PC-3 (cell line): ENCODE results near the gene STRN4. TPM values are rescaled to one million over a fixed set of nuclear protein-coding genes. Genes with fewer than 3 reads are reported as not detected.

Experiments
- ATAC-seq: fragments of 200-7000 bp; cut with Tn5 transposase; 2 replicates; pipeline ENCODE4 v1.9.1; 2020; ENCODE audit warnings: mild to moderate bottlenecking, moderate library complexity
- BruUV-seq: library from RNA; stranded (reverse); fragments of 400-500 nt; replicated peaks from 2 replicates; lab custom pipeline; 2021; lab: Mats Ljungman, UMichigan
- CTCF ChIA-PET: fragments of 300-600 bp; sonication (Branson Sonifier 250); formaldehyde crosslinking; loops from one replicate; lab custom pipeline; 2022; ENCODE audit warnings: antibody characterized with exemption; lab: Charles Lee
- POLR2A ChIA-PET: fragments of 300-600 bp; sonication (Branson Sonifier 250); formaldehyde crosslinking; loops from one replicate; lab custom pipeline; 2022; ENCODE audit warnings: antibody characterized with exemption; ENCODE audit not compliant: unreplicated experiment; lab: Charles Lee
- DNase-seq: peaks from one replicate; pipeline ENCODE4 v3.0.0-alpha.2; 2015
- H2AFZ ChIP-seq: fragments of 300-600 bp; sonication (generic); 2 replicates; pipeline ENCODE4 v1.6.0; 2016; ENCODE audit warnings: antibody characterized with exemption, low read length
- H3F3A ChIP-seq: fragments of 300-600 bp; sonication (generic); one replicate; pipeline ENCODE4 v1.6.0; 2017; ENCODE audit warnings: antibody characterized with exemption, low read length, control low read depth, mild to moderate bottlenecking; ENCODE audit not compliant: unreplicated experiment
- H3K27ac ChIP-seq: fragments of 300-600 bp; sonication (generic); 2 replicates; pipeline ENCODE4 v1.5.1; 2016; ENCODE audit warnings: mild to moderate bottlenecking, low read length
- H3K27me3 ChIP-seq: fragments of 300-600 bp; sonication (generic); 2 replicates; pipeline ENCODE4 v1.6.1; 2016; ENCODE audit warnings: low read length, mixed read lengths
- H3K36me3 ChIP-seq: fragments of 300-600 bp; sonication (generic); 2 replicates; pipeline ENCODE4 v1.6.1; 2016; ENCODE audit warnings: low read depth, mixed run types, low read length, mixed read lengths
- H3K4me1 ChIP-seq: fragments of 300-600 bp; sonication (generic); 2 replicates; pipeline ENCODE4 v1.5.1; 2016; ENCODE audit warnings: low read length; ENCODE audit not compliant: insufficient read depth
- H3K4me2 ChIP-seq: fragments of 300-600 bp; sonication (generic); 2 replicates; pipeline ENCODE4 v1.6.0; 2016; ENCODE audit warnings: low read length
- H3K4me3 ChIP-seq: fragments of 300-600 bp; sonication (generic); 2 replicates; pipeline ENCODE4 v1.5.1; 2016; ENCODE audit warnings: mild to moderate bottlenecking, low read length, mixed read lengths
- H3K79me2 ChIP-seq: fragments of 300-600 bp; sonication (generic); 2 replicates; pipeline ENCODE4 v1.6.1; 2017; ENCODE audit warnings: low read length, mixed read lengths
- H3K9ac ChIP-seq: fragments of 300-600 bp; sonication (generic); 2 replicates; pipeline ENCODE4 v1.6.0; 2016; ENCODE audit warnings: mild to moderate bottlenecking, low read length
- H3K9me2 ChIP-seq: fragments of 300-600 bp; sonication (generic); replicated peaks from 2 replicates; pipeline ENCODE4 v1.6.1; 2016; ENCODE audit warnings: mixed run types, low read length, mixed read lengths
- H3K9me3 ChIP-seq: fragments of 300-600 bp; sonication (generic); 2 replicates; pipeline ENCODE4 v1.6.1; 2016; ENCODE audit warnings: low read length, mixed read lengths
- H4K20me1 ChIP-seq: fragments of 300-600 bp; sonication (generic); 2 replicates; pipeline ENCODE4 v1.6.1; 2016; ENCODE audit warnings: low read length, mixed read lengths
- EZH2 ChIP-seq: fragments of 300-600 bp; sonication (generic); IDR thresholded peaks from one replicate; pipeline ENCODE4 v1.6.1; 2017; ENCODE audit warnings: antibody characterized with exemption, mild to moderate bottlenecking, low read length; ENCODE audit not compliant: unreplicated experiment
- EZH2phosphoT487 ChIP-seq: fragments of 300-600 bp; sonication (generic); IDR thresholded peaks from 2 replicates; pipeline ENCODE4 v1.6.1; 2018; ENCODE audit warnings: mild to moderate bottlenecking, antibody characterized with exemption, low read length, borderline replicate concordance
- intact Hi-C: fragments of 100-400 bp; cut with micrococcal nuclease; formaldehyde crosslinking; loops from 2 replicates; pipeline ENCODE4 v1.9.0; 2023
- total RNA-seq: library from RNA; depleted of rRNA; stranded (reverse); fragments of >200 nt; gene quantifications from 2 replicates; pipeline ENCODE4 v1.2.3, GENCODE V29; 2014
- TF ChIP-seq, protein P1 (sequence below): fragments of 300-600 bp; sonication (generic); conservative IDR thresholded peaks from 2 replicates; pipeline ENCODE4 v1.5.1; 2017; ENCODE audit warnings: antibody characterized with exemption, low read depth, mild to moderate bottlenecking, low read length

STRN4 gene
- total RNA-seq, 1 experiment from 2014 or later, result 62.7 TPM

DNA sequence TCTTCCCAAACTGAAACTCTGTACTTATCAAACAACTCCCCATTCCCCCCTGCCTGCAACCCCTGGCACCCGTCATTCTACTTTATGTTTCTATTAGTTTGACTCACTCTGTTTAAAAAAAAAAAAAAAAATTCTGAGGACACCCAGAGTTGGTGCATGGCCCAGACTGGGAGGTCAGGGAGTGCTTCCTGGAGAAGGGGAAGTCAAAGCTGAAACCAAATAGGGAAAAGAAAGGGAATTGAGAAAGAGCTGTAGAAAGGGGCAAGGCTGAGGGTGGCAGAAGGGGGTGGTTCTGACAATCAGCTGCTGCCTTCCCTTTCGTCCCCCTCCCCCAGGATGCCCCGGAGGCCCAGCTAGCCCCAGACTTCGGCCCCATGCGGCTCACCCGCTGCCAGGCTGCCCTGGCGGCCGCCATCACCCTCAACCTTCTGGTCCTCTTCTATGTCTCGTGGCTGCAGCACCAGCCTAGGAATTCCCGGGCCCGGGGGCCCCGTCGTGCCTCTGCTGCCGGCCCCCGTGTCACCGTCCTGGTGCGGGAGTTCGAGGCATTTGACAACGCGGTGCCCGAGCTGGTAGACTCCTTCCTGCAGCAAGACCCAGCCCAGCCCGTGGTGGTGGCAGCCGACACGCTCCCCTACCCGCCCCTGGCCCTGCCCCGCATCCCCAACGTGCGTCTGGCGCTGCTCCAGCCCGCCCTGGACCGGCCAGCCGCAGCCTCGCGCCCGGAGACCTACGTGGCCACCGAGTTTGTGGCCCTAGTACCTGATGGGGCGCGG lies 9.0 kb upstream of the STRN4 start:
- Histone ChIP-seq H3K4me1 (no peaks in the 10 kb centered on the region), H3K79me2 (no peaks in the 10 kb centered on the region), H3K36me3 (no peaks in the 10 kb centered on the region), H4K20me1 (no peaks in the 10 kb centered on the region), H2AFZ (no peak overlapping the region), H3K9ac (no peak overlapping the region), H3K9me3 (no peaks in the 10 kb centered on the region), H3K4me2 (no peak overlapping the region), H3K9me2 (no peaks in the 10 kb centered on the region), H3F3A (no peaks in the 10 kb centered on the region), H3K27me3 (no peaks in the 10 kb centered on the region), H3K4me3 (no peak overlapping the region), H3K27ac (no peak overlapping the region)
- POLR2A ChIA-PET, result no interaction called here
- DNase-seq (no peak), ATAC-seq (no peak; the same call in 1 of the 2 replicates)
- intact Hi-C loops, result no loop called here
- BruUV-seq, result no TSS peak
- CTCF ChIA-PET, result no interaction called here
- TF ChIP-seq EZH2phosphoT487 (no peak), EZH2 (no peak)
- TF ChIP-seq, protein P1, sequence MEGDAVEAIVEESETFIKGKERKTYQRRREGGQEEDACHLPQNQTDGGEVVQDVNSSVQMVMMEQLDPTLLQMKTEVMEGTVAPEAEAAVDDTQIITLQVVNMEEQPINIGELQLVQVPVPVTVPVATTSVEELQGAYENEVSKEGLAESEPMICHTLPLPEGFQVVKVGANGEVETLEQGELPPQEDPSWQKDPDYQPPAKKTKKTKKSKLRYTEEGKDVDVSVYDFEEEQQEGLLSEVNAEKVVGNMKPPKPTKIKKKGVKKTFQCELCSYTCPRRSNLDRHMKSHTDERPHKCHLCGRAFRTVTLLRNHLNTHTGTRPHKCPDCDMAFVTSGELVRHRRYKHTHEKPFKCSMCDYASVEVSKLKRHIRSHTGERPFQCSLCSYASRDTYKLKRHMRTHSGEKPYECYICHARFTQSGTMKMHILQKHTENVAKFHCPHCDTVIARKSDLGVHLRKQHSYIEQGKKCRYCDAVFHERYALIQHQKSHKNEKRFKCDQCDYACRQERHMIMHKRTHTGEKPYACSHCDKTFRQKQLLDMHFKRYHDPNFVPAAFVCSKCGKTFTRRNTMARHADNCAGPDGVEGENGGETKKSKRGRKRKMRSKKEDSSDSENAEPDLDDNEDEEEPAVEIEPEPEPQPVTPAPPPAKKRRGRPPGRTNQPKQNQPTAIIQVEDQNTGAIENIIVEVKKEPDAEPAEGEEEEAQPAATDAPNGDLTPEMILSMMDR, result no peak

DNA sequence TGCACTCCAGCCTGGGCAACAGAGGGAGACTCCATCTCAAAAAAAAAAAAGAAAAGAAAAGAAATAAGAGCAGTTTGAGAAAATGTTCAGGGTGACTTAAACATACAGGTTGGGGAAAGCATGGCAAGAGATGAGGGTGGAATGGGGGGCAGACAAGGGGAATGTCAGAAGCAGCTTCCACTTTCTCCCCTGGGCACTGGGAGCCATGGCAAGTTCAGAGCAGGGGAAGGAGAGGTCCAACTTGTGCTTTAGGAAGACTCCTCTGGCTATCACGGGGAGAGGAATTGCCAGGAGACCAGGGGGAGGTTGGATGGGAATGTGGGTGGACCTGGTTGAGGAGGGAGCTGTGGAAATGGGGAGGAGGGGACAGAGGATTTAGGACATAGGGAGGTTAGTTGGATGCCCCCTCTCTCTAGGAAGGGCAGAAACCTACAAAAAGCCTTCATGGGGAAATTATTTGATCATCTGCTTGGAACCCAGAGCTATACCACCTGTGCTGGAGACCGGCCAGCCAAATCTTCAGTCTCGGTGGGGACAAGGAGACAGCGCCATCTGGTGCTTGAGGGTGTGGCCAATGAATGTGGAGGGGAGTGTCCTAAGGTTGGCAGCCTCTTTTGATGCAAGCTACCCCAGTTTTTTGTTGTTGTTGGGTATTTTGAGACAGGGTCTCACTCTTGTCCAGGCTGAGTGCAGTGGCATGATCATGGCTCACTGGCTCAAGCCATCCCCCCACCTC lies 7.3 kb upstream of the STRN4 start:
- Histone ChIP-seq H3K79me2 (no peaks in the 10 kb centered on the region), H3K36me3 (no peaks in the 10 kb centered on the region; the same call in 1 of the 2 replicates), H3F3A (no peaks in the 10 kb centered on the region), H4K20me1 (no peaks in the 10 kb centered on the region), H3K9me3 (no peaks in the 10 kb centered on the region), H3K4me1 (no peaks in the 10 kb centered on the region), H3K27ac (no peak overlapping the region), H3K9ac (no peak overlapping the region), H3K9me2 (no peaks in the 10 kb centered on the region), H3K4me3 (no peak overlapping the region), H3K27me3 (no peaks in the 10 kb centered on the region), H3K4me2 (no peak overlapping the region), H2AFZ (no peak overlapping the region)
- ATAC-seq, result no peak
- ChIA-PET CTCF (interaction anchor here (0.7 to 0.8 kb wide), 3 partner anchors 20 to 136 kb away, joined by 3 to 4 read pairs (median 4); no protein-coding TSS in a partner anchor), POLR2A (no interaction called here)
- intact Hi-C loops, result no loop called here
- BruUV-seq, result no TSS peak
- TF ChIP-seq, protein P1, result peak; percentile 63
- no peak for TF ChIP-seq EZH2phosphoT487
- DNase-seq, result peak; percentile 51
